GM12878 (cell line): ENCODE measurements around the gene SDS. TPM values are rescaled to one million over a fixed set of nuclear protein-coding genes. Genes with fewer than 3 reads are reported as not detected.

Experiments used
- ATAC-seq: fragments of 200-7000 bp; cut with Tn5 transposase; 3 replicates; pipeline ENCODE4 v1.9.1; 2020; ENCODE audit warnings: mild to moderate bottlenecking, moderate library complexity
- BruUV-seq: library from RNA; stranded (reverse); fragments of 400-500 nt; replicated peaks from 2 replicates; lab custom pipeline; 2021; lab: Mats Ljungman, UMichigan
- CTCF ChIA-PET: fragments of 300-600 bp; sonication (Branson Sonifier 250); formaldehyde crosslinking; extraction: SDS; loops from one replicate; lab custom pipeline; 2021; ENCODE audit warnings: inconsistent platforms; lab: Yijun Ruan, JAX
- POLR2A ChIA-PET: fragments of 350-600 bp; formaldehyde crosslinking; extraction: SDS; loops from one replicate; lab custom pipeline; 2021; ENCODE audit warnings: inconsistent platforms; lab: Charles Lee
- RAD21 ChIA-PET: fragments of 300-600 bp; sonication (Branson Sonifier 250); formaldehyde crosslinking; loops from one replicate; lab custom pipeline; 2023; ENCODE audit warnings: antibody characterized with exemption; ENCODE audit not compliant: unreplicated experiment; lab: Charles Lee
- SMC1A ChIA-PET: fragments of 300-600 bp; sonication (Branson Sonifier 250); formaldehyde crosslinking; loops from one replicate; lab custom pipeline; 2023; ENCODE audit not compliant: unreplicated experiment, uncharacterized antibody; lab: Charles Lee
- DNase-seq: peaks from one replicate; pipeline ENCODE4 v3.0.0-alpha.2; 2011; ENCODE audit warnings: low read depth, low spot score
- FAIRE-seq: peaks from 3 replicates; lab custom pipeline; 2011; peaks lifted over from hg19 to GRCh38; lab: Jason Lieb, UNC
- H2AFZ ChIP-seq: 2 replicates; pipeline ENCODE4 v1.6.0; 2011; ENCODE audit warnings: low read depth, low read length, control low read depth; ENCODE audit not compliant: control insufficient read depth
- H3K27ac ChIP-seq: 2 replicates; pipeline ENCODE4 v1.5.1; 2011; ENCODE audit warnings: control low read depth; ENCODE audit not compliant: control insufficient read depth, insufficient read depth
- H3K27me3 ChIP-seq, 2 experiments: replicated peaks in 1 of 2; 2 replicates each; pipeline versions ENCODE4 v1.6.0 to v1.6.1; 2011; ENCODE audit warnings: low read length in 1 of 2; ENCODE audit not compliant: control insufficient read depth in 2 of 2, insufficient read depth in 2 of 2
- H3K36me3 ChIP-seq, 2 experiments: 2 replicates each; pipeline ENCODE4 v1.5.1; 2011; ENCODE audit warnings: low read length in 1 of 2; ENCODE audit not compliant: control insufficient read depth in 2 of 2, insufficient read depth in 2 of 2
- H3K4me1 ChIP-seq: 2 replicates; pipeline ENCODE4 v1.6.1; 2011; ENCODE audit warnings: mild to moderate bottlenecking, low read length, moderate library complexity, mixed read lengths; ENCODE audit not compliant: control insufficient read depth, insufficient read depth
- H3K4me2 ChIP-seq: 2 replicates; pipeline ENCODE4 v1.6.0; 2011; ENCODE audit warnings: control low read depth; ENCODE audit not compliant: control insufficient read depth, insufficient read depth
- H3K4me3 ChIP-seq: fragments of 200-600 bp; sonication (generic); 2 replicates; pipeline ENCODE4 v1.5.1; 2016
- H3K79me2 ChIP-seq: 2 replicates; pipeline ENCODE4 v1.6.0; 2011; ENCODE audit warnings: low read length; ENCODE audit not compliant: control insufficient read depth, insufficient read depth
- H3K9ac ChIP-seq: 2 replicates; pipeline ENCODE4 v1.8.0; 2011; ENCODE audit warnings: low read length, control low read depth, mixed read lengths; ENCODE audit not compliant: control insufficient read depth, insufficient read depth
- H3K9me3 ChIP-seq: replicated peaks from 3 replicates; pipeline ENCODE4 v1.5.1; 2011; ENCODE audit warnings: mild to moderate bottlenecking, low read length; ENCODE audit not compliant: control insufficient read depth, insufficient read depth
- H4K20me1 ChIP-seq: 2 replicates; pipeline ENCODE4 v1.6.0; 2011; ENCODE audit not compliant: control insufficient read depth, insufficient read depth
- BMI1 ChIP-seq: fragments of 450-650 bp; IDR thresholded peaks from 2 replicates; pipeline ENCODE4 v1.6.1; 2016; ENCODE audit warnings: mild to moderate bottlenecking, moderate library complexity, borderline replicate concordance
- FOS ChIP-seq: IDR thresholded peaks from 3 replicates; pipeline ENCODE4 v1.6.1; 2011; ENCODE audit warnings: borderline replicate concordance; ENCODE audit not compliant: insufficient read length; ENCODE audit errors: extremely low read depth
- IKZF2 ChIP-seq, 2 experiments: fragments of 450-650 bp; IDR thresholded peaks; 2 replicates each; pipeline ENCODE4 v1.6.1; 2017; ENCODE audit warnings: mild to moderate bottlenecking in 2 of 2, moderate library complexity in 2 of 2
- SIN3A ChIP-seq: IDR thresholded peaks from 2 replicates; pipeline ENCODE4 v1.6.1; 2012; ENCODE audit warnings: low read depth, low read length, improper control_type of control experiment
- SMC3 ChIP-seq: IDR thresholded peaks from 2 replicates; pipeline ENCODE4 v1.6.1; 2011; ENCODE audit warnings: low read length, improper control_type of control experiment, borderline replicate concordance
- SPI1 ChIP-seq: IDR thresholded peaks from 2 replicates; pipeline ENCODE4 v1.6.1; 2011; ENCODE audit warnings: low read depth, mild to moderate bottlenecking, low read length, moderate library complexity, borderline replicate concordance; ENCODE audit not compliant: insufficient read depth
- STAT1 ChIP-seq: fragments of 450-650 bp; conservative IDR thresholded peaks from 2 replicates; pipeline ENCODE4 v1.6.1; 2014; ENCODE audit warnings: antibody characterized with exemption, mild to moderate bottlenecking
- WGBS: methylation state at CpG from one replicate; pipeline ENCODE4 v1.1.6; 2016; ENCODE audit warnings: low lambda C conversion rate; ENCODE audit not compliant: insufficient replicate concordance, insufficient coverage; ENCODE audit errors: missing lambda C conversion rate; 5-methylcytosine and 5-hydroxymethylcytosine counted together
- in situ Hi-C: fragments of 300-500 bp; cut with MboI; formaldehyde crosslinking; loops from 9 replicates; pipeline ENCODE4 v1.14.3; 2018; ENCODE audit warnings: mixed read lengths
- intact Hi-C: fragments of 100-400 bp; cut with micrococcal nuclease; formaldehyde crosslinking; loops from one replicate; pipeline ENCODE4 v1.14.2; 2022; ENCODE audit not compliant: unreplicated experiment
- polyA plus RNA-seq, 11 experiments: library from polyadenylated mRNA; depleted of rRNA in 4 of 11; unstranded in 6 of 11; stranded (reverse) in 5 of 11; fragments of >200 nt; fragmentation: Nextera tagmentation in 4 of 11; fragmentation: Illumina TruSeq in 1 of 11; extraction: Ambion mirVana in 4 of 11; extraction: Trizol in 1 of 11; gene quantifications; 1 replicate in 1 of 11; 2 replicates in 10 of 11; pipeline versions ENCODE4 v1.2.1 to v1.2.3, GENCODE V29; 2011 to 2016; ENCODE audit warnings: inconsistent platforms in 2 of 11, missing spikeins in 2 of 11, low read depth in 1 of 11
- total RNA-seq, 4 experiments: library from RNA; depleted of rRNA in 3 of 4; stranded (reverse); fragments of >200 nt in 3 of 4; fragmentation: Illumina TruSeq in 1 of 4; extraction: Trizol in 1 of 4; gene quantifications; 2 replicates each; pipeline versions ENCODE4 v1.2.1 to v1.2.3, GENCODE V29; 2013 to 2021
- TF ChIP-seq, protein P1 (sequence below): fragments of 150-350 bp; IDR thresholded peaks from 2 replicates; pipeline ENCODE4 v1.6.1; 2014; ENCODE audit warnings: mild to moderate bottlenecking, low read depth, low read length
- TF ChIP-seq, protein P2 (sequence below): fragments of 450-650 bp; IDR thresholded peaks from 2 replicates; pipeline ENCODE4 v1.6.1; 2017; ENCODE audit warnings: mild to moderate bottlenecking, moderate library complexity

SDS gene
- total and polyA plus RNA-seq, 10 of the 15 experiments (the other 5 are each of a cell fraction or from before 2014, with no cell fraction given), result 0.18 TPM; not detected in 9

DNA sequence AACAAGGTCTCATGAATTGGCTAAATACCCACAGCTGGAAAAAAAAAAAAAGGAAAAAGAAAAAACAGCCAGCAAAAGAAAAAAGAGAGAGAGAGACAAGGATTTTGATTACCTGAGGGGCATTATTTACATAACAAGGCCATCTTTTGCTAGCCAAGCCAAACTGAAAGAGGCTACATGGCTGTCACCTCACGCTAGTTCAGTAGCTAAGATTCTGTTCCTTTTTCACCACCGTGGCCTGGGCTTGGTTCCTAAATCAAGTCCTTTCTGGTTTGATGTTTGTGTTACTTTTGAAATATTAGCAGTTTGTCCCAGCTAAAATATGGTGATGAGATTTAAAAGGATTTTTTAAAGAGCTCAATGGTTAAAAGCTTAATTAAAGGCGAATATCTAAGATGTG, 2.0 kb upstream of the SDS start:
- Histone ChIP-seq H3K9me3 (no peaks in the 10 kb centered on the region), H3K4me1 (peaks cover 10% of the 10 kb centered on the region; the same call in 1 of the 2 replicates), H2AFZ (no peak overlapping the region), H4K20me1 (no peaks in the 10 kb centered on the region), H3K9ac (no peak overlapping the region), H3K27ac (no peak overlapping the region), H3K36me3 (no peaks in the 10 kb centered on the region), H3K79me2 (no peaks in the 10 kb centered on the region), H3K4me3 (no peak overlapping the region), H3K4me2 (no peak overlapping the region), H3K27me3 (no peaks in the 10 kb centered on the region)
- ChIA-PET RAD21 (interaction anchor here (1.2 kb wide), 1 partner anchor 17 kb away, joined by 3 read pairs; the partner anchor contains the start of gene SDSL), SMC1A (interaction anchor here (0.6 to 1.4 kb wide), 2 partner anchors 10 to 20 kb away, joined by 4 read pairs; no protein-coding TSS in a partner anchor), POLR2A (interaction anchor here (1.1 kb wide), 1 partner anchor 9 kb away, joined by 3 read pairs; no protein-coding TSS in a partner anchor), CTCF (interaction anchor here (0.6 to 1.4 kb wide), 2 partner anchors 19 to 463 kb away, joined by 3 to 4 read pairs; no protein-coding TSS in a partner anchor)
- peak; percentile 63 for ATAC-seq
- WGBS, result 22% methylated on average over 3 of the region's 3 CpGs
- in situ Hi-C loops (no loop called here), intact Hi-C loops (no loop called here)
- DNase-seq, result no peak
- BruUV-seq, result no TSS peak
- FAIRE-seq, result no peak
- peak; percentile 27; the same call in 1 of the 2 replicates for TF ChIP-seq SPI1
- TF ChIP-seq, protein P1, sequence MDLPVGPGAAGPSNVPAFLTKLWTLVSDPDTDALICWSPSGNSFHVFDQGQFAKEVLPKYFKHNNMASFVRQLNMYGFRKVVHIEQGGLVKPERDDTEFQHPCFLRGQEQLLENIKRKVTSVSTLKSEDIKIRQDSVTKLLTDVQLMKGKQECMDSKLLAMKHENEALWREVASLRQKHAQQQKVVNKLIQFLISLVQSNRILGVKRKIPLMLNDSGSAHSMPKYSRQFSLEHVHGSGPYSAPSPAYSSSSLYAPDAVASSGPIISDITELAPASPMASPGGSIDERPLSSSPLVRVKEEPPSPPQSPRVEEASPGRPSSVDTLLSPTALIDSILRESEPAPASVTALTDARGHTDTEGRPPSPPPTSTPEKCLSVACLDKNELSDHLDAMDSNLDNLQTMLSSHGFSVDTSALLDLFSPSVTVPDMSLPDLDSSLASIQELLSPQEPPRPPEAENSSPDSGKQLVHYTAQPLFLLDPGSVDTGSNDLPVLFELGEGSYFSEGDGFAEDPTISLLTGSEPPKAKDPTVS, result no peak

DNA sequence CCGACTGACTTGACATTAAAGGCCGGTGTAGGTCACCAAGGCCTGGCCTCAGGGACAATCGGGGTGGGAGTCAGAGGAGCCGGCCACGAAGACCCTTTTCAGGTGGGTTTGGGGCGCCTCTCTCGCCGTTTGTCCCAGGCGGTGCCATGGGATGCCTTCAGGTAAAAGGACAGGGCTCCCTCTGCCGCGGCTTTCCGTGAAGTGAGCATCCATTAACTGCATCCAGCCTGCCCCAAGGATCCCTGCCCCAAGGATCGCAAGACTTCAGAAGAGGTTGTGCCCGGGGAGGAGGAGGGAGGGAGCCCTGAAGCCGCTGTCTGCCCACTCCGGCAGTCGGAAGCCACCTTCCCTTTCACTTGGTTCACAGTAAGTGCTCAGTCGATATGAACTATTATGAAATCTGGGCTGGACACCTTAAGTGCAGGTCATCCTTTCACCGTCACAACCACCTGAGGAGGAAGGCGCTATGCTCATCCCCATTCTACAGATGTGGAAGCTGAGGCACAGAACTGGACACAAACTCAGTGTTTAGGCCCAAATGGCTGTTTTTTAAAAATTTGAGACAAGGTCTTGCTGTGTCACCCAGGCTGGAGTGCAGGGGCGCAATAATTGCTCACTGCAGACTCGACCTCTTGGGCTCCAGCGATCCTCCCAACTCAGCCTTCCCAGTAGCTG, 964 bp downstream of the SDS start:
- FAIRE-seq, result no peak
- no peak for ATAC-seq
- WGBS, result 79% methylated on average over 23 of the region's 23 CpGs
- Histone ChIP-seq H3K4me1 (peaks cover 10% of the 10 kb centered on the region; the same call in 1 of the 2 replicates), H3K27me3 (no peaks in the 10 kb centered on the region), H3K36me3 (no peaks in the 10 kb centered on the region), H2AFZ (no peak overlapping the region), H3K27ac (no peak overlapping the region), H4K20me1 (no peaks in the 10 kb centered on the region), H3K79me2 (no peaks in the 10 kb centered on the region), H3K4me3 (no peak overlapping the region), H3K4me2 (no peak overlapping the region), H3K9me3 (no peaks in the 10 kb centered on the region), H3K9ac (no peak overlapping the region)
- in situ Hi-C loops (no loop called here), intact Hi-C loops (no loop called here)
- BruUV-seq, result no TSS peak
- ChIA-PET POLR2A (no interaction called here), SMC1A (no interaction called here), CTCF (no interaction called here), RAD21 (no interaction called here)
- DNase-seq, result no peak
- TF ChIP-seq SIN3A, result no peak
- TF ChIP-seq IKZF2 (IDR thresholded peaks at IDR 0.05), result no peak
- no peak for TF ChIP-seq FOS
- TF ChIP-seq SMC3, result no peak
- TF ChIP-seq BMI1, result no peak
- TF ChIP-seq, protein P2, sequence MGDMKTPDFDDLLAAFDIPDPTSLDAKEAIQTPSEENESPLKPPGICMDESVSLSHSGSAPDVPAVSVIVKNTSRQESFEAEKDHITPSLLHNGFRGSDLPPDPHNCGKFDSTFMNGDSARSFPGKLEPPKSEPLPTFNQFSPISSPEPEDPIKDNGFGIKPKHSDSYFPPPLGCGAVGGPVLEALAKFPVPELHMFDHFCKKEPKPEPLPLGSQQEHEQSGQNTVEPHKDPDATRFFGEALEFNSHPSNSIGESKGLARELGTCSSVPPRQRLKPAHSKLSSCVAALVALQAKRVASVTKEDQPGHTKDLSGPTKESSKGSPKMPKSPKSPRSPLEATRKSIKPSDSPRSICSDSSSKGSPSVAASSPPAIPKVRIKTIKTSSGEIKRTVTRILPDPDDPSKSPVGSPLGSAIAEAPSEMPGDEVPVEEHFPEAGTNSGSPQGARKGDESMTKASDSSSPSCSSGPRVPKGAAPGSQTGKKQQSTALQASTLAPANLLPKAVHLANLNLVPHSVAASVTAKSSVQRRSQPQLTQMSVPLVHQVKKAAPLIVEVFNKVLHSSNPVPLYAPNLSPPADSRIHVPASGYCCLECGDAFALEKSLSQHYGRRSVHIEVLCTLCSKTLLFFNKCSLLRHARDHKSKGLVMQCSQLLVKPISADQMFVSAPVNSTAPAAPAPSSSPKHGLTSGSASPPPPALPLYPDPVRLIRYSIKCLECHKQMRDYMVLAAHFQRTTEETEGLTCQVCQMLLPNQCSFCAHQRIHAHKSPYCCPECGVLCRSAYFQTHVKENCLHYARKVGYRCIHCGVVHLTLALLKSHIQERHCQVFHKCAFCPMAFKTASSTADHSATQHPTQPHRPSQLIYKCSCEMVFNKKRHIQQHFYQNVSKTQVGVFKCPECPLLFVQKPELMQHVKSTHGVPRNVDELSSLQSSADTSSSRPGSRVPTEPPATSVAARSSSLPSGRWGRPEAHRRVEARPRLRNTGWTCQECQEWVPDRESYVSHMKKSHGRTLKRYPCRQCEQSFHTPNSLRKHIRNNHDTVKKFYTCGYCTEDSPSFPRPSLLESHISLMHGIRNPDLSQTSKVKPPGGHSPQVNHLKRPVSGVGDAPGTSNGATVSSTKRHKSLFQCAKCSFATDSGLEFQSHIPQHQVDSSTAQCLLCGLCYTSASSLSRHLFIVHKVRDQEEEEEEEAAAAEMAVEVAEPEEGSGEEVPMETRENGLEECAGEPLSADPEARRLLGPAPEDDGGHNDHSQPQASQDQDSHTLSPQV, result no peak
- no peak for TF ChIP-seq STAT1
